Keratinocyte (primary cell): Measurements from ENCODE around the gene SH3PXD2B. TPM values are rescaled to one million over a fixed set of nuclear protein-coding genes. Genes with fewer than 3 reads are reported as not detected.

ENCODE experiments used
- DNase-seq: peaks from one replicate; pipeline ENCODE4 v3.0.0-alpha.2; 2011; ENCODE audit warnings: low read depth, missing footprints, low spot score
- FAIRE-seq: peaks from 2 replicates; lab custom pipeline; 2011; peaks lifted over from hg19 to GRCh38; lab: Jason Lieb, UNC
- H2AFZ ChIP-seq: 2 replicates; pipeline ENCODE4 v1.6.0; 2012; ENCODE audit warnings: low read length, control low read depth, inconsistent platforms; ENCODE audit not compliant: control insufficient read depth
- H3K27ac ChIP-seq: 2 replicates; pipeline ENCODE4 v1.5.1; 2011; ENCODE audit warnings: low read length; ENCODE audit not compliant: control insufficient read depth, insufficient read depth
- H3K27me3 ChIP-seq: 3 replicates; pipeline ENCODE4 v1.6.0; 2011; ENCODE audit warnings: low read length; ENCODE audit not compliant: control insufficient read depth, insufficient read depth; ENCODE audit errors: extremely low read depth
- H3K36me3 ChIP-seq, 2 experiments: 2 replicates in 1 of 2; 3 replicates in 1 of 2; pipeline ENCODE4 v1.5.1; 2011; ENCODE audit warnings: low read length in 2 of 2, mild to moderate bottlenecking in 1 of 2; ENCODE audit not compliant: control insufficient read depth in 2 of 2, insufficient read depth in 2 of 2; ENCODE audit errors: extremely low read depth in 1 of 2
- H3K4me1 ChIP-seq: 3 replicates; pipeline ENCODE4 v1.5.1; 2011; ENCODE audit warnings: low read length; ENCODE audit not compliant: control insufficient read depth, insufficient read depth; ENCODE audit errors: extremely low read depth
- H3K4me2 ChIP-seq: 3 replicates; pipeline ENCODE4 v1.6.0; 2011; ENCODE audit warnings: low read depth, low read length; ENCODE audit not compliant: control insufficient read depth, insufficient read depth; ENCODE audit errors: extremely low read depth
- H3K4me3 ChIP-seq, 3 experiments: fragments of 200-600 bp in 1 of 3; sonication (generic) in 1 of 3; 2 replicates in 2 of 3; 3 replicates in 1 of 3; pipeline ENCODE4 v1.5.1; 2011 to 2016; ENCODE audit warnings: low read length in 3 of 3, mild to moderate bottlenecking in 3 of 3, control low read depth in 2 of 3, inconsistent platforms in 1 of 3, low read depth in 1 of 3, mixed read lengths in 1 of 3, mixed run types in 1 of 3, moderate library complexity in 1 of 3; ENCODE audit not compliant: control insufficient read depth in 2 of 3, insufficient read depth in 2 of 3; ENCODE audit errors: extremely low read depth in 1 of 3
- H3K79me2 ChIP-seq: 2 replicates; pipeline ENCODE4 v1.6.0; 2012; ENCODE audit warnings: low read length; ENCODE audit not compliant: control insufficient read depth, insufficient read depth
- H3K9ac ChIP-seq: 3 replicates; pipeline ENCODE4 v1.6.0; 2011; ENCODE audit warnings: low read length; ENCODE audit not compliant: control insufficient read depth, insufficient read depth; ENCODE audit errors: extremely low read depth
- H3K9me1 ChIP-seq: 3 replicates; pipeline ENCODE4 v1.6.0; 2011; ENCODE audit warnings: low read length; ENCODE audit not compliant: control insufficient read depth, insufficient read depth; ENCODE audit errors: extremely low read depth
- H3K9me3 ChIP-seq: 2 replicates; pipeline ENCODE4 v1.5.1; 2012; ENCODE audit warnings: low read depth, low read length; ENCODE audit not compliant: control insufficient read depth
- H4K20me1 ChIP-seq: 3 replicates; pipeline ENCODE4 v1.6.0; 2011; ENCODE audit warnings: low read length; ENCODE audit not compliant: control insufficient read depth, insufficient read depth; ENCODE audit errors: extremely low read depth
- EZH2 ChIP-seq: IDR thresholded peaks from one replicate; pipeline ENCODE4 v1.6.1; 2012; ENCODE audit warnings: inconsistent platforms, mild to moderate bottlenecking, low read length, moderate library complexity
- dilution Hi-C: fragments of 300-500 bp; cut with MboI; formaldehyde crosslinking; loops from one replicate; pipeline ENCODE4 v1.7.0; 2020; ENCODE audit warnings: low sequenced_read_pairs; ENCODE audit not compliant: extremely low pct_ligation_motif_present
- polyA plus RNA-seq, 5 experiments: library from polyadenylated mRNA; depleted of rRNA in 3 of 5; stranded (reverse) in 3 of 5; stranded (forward) in 1 of 5; unstranded in 1 of 5; fragments of >200 nt; gene quantifications; 1 replicate in 1 of 5; 2 replicates in 3 of 5; 3 replicates in 1 of 5; pipeline versions ENCODE4 v1.2.1 to v1.2.3, GENCODE V29; 2011 to 2012; ENCODE audit warnings: missing spikeins in 2 of 5, low read depth in 1 of 5, low replicate concordance in 1 of 5
- TF ChIP-seq, protein P1 (sequence below), 3 experiments: IDR thresholded peaks in 1 of 3; conservative IDR thresholded peaks in 1 of 3; optimal IDR thresholded peaks in 1 of 3; 2 replicates in 2 of 3; 3 replicates in 1 of 3; pipeline versions ENCODE3 to v1.5.1; 2011; ENCODE audit warnings: low read length in 3 of 3, mild to moderate bottlenecking in 3 of 3, moderate library complexity in 2 of 3, control low read depth in 1 of 3, inconsistent platforms in 1 of 3; ENCODE audit not compliant: insufficient read depth in 2 of 3; ENCODE audit errors: extremely low read depth in 1 of 3

SH3PXD2B gene
- polyA plus RNA-seq, 1 donor (not counting 4 experiments of a cell fraction or from before 2014, with no cell fraction given): 17.3 TPM

DNA sequence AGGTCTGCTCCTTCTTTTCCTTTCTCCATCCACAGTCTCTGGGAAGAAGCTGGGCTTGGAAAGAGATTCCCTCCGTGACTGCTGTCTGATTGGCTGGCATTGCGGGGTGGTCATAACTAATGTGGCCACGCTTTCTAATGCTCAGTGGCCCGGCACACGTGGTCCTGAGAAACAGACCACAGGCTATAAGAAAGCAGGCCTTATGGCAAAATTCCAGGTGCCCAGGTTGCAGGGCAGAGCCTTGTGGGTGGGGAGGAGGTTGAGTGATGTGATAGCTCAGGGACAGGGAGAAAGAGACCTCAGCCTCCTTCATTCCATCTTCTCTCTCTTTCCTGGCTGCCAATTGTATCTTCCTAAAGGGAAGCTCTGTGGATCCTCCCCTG, 5.4 kb upstream of the SH3PXD2B start:
- H3K9me3 ChIP-seq: no peaks in the 10 kb centered on the region
- H3K9me1 ChIP-seq: no peaks in the 10 kb centered on the region
- no peak for FAIRE-seq
- no peaks in the 10 kb centered on the region for H3K27me3 ChIP-seq
- H3K36me3 ChIP-seq: no peaks in the 10 kb centered on the region
- no peaks in the 10 kb centered on the region for H4K20me1 ChIP-seq
- H3K4me1 ChIP-seq: peaks cover 8% of the 10 kb centered on the region
- TF ChIP-seq, protein P1, sequence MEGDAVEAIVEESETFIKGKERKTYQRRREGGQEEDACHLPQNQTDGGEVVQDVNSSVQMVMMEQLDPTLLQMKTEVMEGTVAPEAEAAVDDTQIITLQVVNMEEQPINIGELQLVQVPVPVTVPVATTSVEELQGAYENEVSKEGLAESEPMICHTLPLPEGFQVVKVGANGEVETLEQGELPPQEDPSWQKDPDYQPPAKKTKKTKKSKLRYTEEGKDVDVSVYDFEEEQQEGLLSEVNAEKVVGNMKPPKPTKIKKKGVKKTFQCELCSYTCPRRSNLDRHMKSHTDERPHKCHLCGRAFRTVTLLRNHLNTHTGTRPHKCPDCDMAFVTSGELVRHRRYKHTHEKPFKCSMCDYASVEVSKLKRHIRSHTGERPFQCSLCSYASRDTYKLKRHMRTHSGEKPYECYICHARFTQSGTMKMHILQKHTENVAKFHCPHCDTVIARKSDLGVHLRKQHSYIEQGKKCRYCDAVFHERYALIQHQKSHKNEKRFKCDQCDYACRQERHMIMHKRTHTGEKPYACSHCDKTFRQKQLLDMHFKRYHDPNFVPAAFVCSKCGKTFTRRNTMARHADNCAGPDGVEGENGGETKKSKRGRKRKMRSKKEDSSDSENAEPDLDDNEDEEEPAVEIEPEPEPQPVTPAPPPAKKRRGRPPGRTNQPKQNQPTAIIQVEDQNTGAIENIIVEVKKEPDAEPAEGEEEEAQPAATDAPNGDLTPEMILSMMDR (optimal IDR thresholded peaks at IDR 0.05 in 1 of 3, IDR thresholded peaks at IDR 0.05 in 1 of 3, conservative IDR thresholded peaks at IDR 0.05 in 1 of 3; ENCODE audit: extremely low read depth in 1 of 3, insufficient read depth in 2 of 3, low read length in 3 of 3): no peak
- TF ChIP-seq EZH2: no peak
- dilution Hi-C loops: no loop called here
- H3K79me2 ChIP-seq: no peaks in the 10 kb centered on the region
- no peak overlapping the region for H3K4me2 ChIP-seq
- no peak overlapping the region for H3K9ac ChIP-seq
- no peak overlapping the region for H3K4me3 ChIP-seq
- no peak overlapping the region for H2AFZ ChIP-seq
- DNase-seq: no peak
- no peak overlapping the region for H3K27ac ChIP-seq

DNA sequence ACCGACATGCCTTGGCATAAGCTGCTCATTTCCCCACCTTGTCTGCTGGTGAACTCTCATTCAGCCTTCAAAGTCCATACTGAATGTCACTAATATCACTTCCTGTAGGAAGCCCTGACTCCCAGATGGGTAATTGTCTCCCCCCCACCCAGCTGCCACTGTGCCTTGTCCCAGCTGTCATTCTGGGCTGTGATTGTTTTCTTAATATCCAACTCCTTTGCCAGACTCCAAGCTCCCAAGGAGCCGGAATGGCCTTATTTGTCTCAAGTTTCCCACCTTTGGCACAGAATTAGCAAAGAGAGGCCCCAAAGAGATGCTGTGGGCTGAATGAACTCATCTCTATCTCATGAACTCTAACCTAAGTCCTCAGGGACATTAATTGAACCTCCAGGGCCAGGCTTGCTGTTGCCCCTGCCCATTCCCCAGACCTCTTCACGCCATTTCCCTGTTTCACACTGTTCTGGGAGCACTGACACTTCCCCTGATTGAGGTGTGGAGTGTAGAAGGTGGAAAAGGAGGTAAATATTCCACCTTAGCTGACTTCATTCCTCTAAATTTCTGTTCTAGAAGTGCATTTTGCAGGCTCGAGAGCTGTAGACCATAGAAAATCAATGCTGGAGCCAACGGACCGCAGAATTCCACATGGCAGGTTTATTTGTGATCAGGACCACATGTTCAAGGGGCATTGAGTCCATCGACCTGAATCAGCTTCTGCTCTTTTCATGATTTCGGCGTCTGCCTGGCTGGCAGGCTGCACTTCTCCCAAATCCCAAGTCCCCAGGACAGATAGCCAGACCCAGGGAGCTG, 4.9 kb upstream of the SH3PXD2B start:
- TF ChIP-seq EZH2: no peak
- TF ChIP-seq, protein P1 (optimal IDR thresholded peaks at IDR 0.05 in 1 of 3, IDR thresholded peaks at IDR 0.05 in 1 of 3, conservative IDR thresholded peaks at IDR 0.05 in 1 of 3; ENCODE audit: extremely low read depth in 1 of 3, insufficient read depth in 2 of 3, low read length in 3 of 3): no peak
- no peaks in the 10 kb centered on the region for H3K36me3 ChIP-seq
- H3K9me3 ChIP-seq: no peaks in the 10 kb centered on the region
- peaks cover 8% of the 10 kb centered on the region for H3K4me1 ChIP-seq
- H3K4me3 ChIP-seq: no peak overlapping the region
- no peak overlapping the region for H3K4me2 ChIP-seq
- FAIRE-seq (no peak), DNase-seq (no peak)
- H3K27ac ChIP-seq: no peak overlapping the region
- H4K20me1 ChIP-seq: no peaks in the 10 kb centered on the region
- dilution Hi-C loops: no loop called here
- peaks cover under 1% of the 10 kb centered on the region for H3K79me2 ChIP-seq
- no peaks in the 10 kb centered on the region for H3K27me3 ChIP-seq
- H2AFZ ChIP-seq: no peak overlapping the region
- H3K9me1 ChIP-seq: no peaks in the 10 kb centered on the region
- no peak overlapping the region for H3K9ac ChIP-seq
